NT2/D1 (cell line): ENCODE results near the gene PIGU.

ENCODE experiments used
- SUZ12 ChIP-seq: IDR thresholded peaks from 2 replicates; pipeline ENCODE4 v1.6.1; 2011; ENCODE audit not compliant: insufficient read length, insufficient read depth; ENCODE audit errors: extremely low read depth
- ZNF274 ChIP-seq: IDR thresholded peaks from 2 replicates; pipeline ENCODE4 v1.6.1; 2011; ENCODE audit warnings: mild to moderate bottlenecking, low read depth, low read length

- TF ChIP-seq ZNF274 (no peak), SUZ12 (no peak)
Observed at GRCh38 chr20:34621036-34621343, 55.9 kb downstream of the PIGU start.
